ENCODE data around the gene HMCN1. TPM values are rescaled to one million over a fixed set of nuclear protein-coding genes. Genes with fewer than 3 reads are reported as not detected.

HMCN1 gene
- total and polyA plus RNA-seq, 2 experiments from 2014 or later, result 1.6 to 8.7 TPM

- no peak for DNase-seq (ENCODE audit: low spot score)
- no peaks in the 10 kb centered on the region for H3K79me2 ChIP-seq (replicated peaks; ENCODE audit: insufficient read depth)
- no peak overlapping the region for H3K4me3 ChIP-seq
- H3K27ac ChIP-seq (ENCODE audit: low read depth), result no peak overlapping the region
- Mint-ChIP-seq H3K9me3 (no peaks in the 10 kb centered on the region), H3K4me3 (no peak overlapping the region), H3K27ac (no peak overlapping the region), H3K27me3 (ENCODE audit: insufficient read depth, low read depth, poor library complexity) (no peaks in the 10 kb centered on the region), H3K36me3 (ENCODE audit: low read depth) (no peaks in the 10 kb centered on the region), H3K4me1 (peaks cover 6% of the 10 kb centered on the region)
- ATAC-seq, result no peak
- H3F3A ChIP-seq (replicated peaks; ENCODE audit: low read depth), result no peaks in the 10 kb centered on the region
- no peaks in the 10 kb centered on the region for H4K20me1 ChIP-seq (replicated peaks; ENCODE audit: insufficient read depth)
- no peaks in the 10 kb centered on the region for H3K27me3 ChIP-seq (ENCODE audit: insufficient read depth)
- H3K36me3 ChIP-seq (ENCODE audit: insufficient read depth), result no peaks in the 10 kb centered on the region
- no peak overlapping the region for H2AFZ ChIP-seq
- no peak for TF ChIP-seq EZH2 (IDR thresholded peaks at IDR 0.05; ENCODE audit: low read depth, unreplicated experiment)
- no peak for TF ChIP-seq ZNF114 (CRISPR knock-in tag; IDR thresholded peaks at IDR 0.05)
- no peak for TF ChIP-seq POLR2AphosphoS5 (IDR thresholded peaks at IDR 0.05; ENCODE audit: low read depth)
- no peak for TF ChIP-seq ETS1 (IDR thresholded peaks at IDR 0.05)
- no peak for TF ChIP-seq JUNB (IDR thresholded peaks at IDR 0.05; ENCODE audit: unreplicated experiment)
- no peak for TF ChIP-seq REST (IDR thresholded peaks at IDR 0.05; ENCODE audit: unreplicated experiment)
- no peak for TF ChIP-seq EZH2phosphoT487 (IDR thresholded peaks at IDR 0.05; ENCODE audit: unreplicated experiment)
- TF ChIP-seq CTCF (conservative IDR thresholded peaks at IDR 0.05; ENCODE audit: low read depth in 2 of 2), result no peak
- no peak for TF ChIP-seq CREB1 (CRISPR knock-in tag; IDR thresholded peaks at IDR 0.05; ENCODE audit: low read depth)
- TF ChIP-seq STAT1 (IDR thresholded peaks at IDR 0.05; ENCODE audit: unreplicated experiment), result no peak
- no peak for TF ChIP-seq NANOG (IDR thresholded peaks at IDR 0.05; ENCODE audit: borderline replicate concordance)
- TF ChIP-seq ZNF331 (CRISPR knock-in tag; IDR thresholded peaks at IDR 0.05; ENCODE audit: low read depth), result no peak
- no peak for TF ChIP-seq ZNF462 (CRISPR knock-in tag; IDR thresholded peaks at IDR 0.05)
- no peaks in the 10 kb centered on the region for H3K4me1 ChIP-seq (ENCODE audit: insufficient read depth)
- H3K4me2 ChIP-seq, result no peak overlapping the region
- H3K9me2 ChIP-seq (ENCODE audit: insufficient read depth), result no peaks in the 10 kb centered on the region
Observed at GRCh38 chr1:186089940-186090339, 355.7 kb downstream of the HMCN1 start.
